Measurements from ENCODE around the gene HNRNPA3.

Gene HNRNPA3

GRCh38 chr2:177251165-177251542 is 38.6 kb downstream of the HNRNPA3 start:
- no peaks in the 10 kb centered on the region for H3K9me2 ChIP-seq (replicated peaks; ENCODE audit: insufficient read depth, low read length)
- TF ChIP-seq EZH2phosphoT487 (conservative IDR thresholded peaks at IDR 0.05; ENCODE audit: low read length), result no peak
- TF ChIP-seq, protein P1, sequence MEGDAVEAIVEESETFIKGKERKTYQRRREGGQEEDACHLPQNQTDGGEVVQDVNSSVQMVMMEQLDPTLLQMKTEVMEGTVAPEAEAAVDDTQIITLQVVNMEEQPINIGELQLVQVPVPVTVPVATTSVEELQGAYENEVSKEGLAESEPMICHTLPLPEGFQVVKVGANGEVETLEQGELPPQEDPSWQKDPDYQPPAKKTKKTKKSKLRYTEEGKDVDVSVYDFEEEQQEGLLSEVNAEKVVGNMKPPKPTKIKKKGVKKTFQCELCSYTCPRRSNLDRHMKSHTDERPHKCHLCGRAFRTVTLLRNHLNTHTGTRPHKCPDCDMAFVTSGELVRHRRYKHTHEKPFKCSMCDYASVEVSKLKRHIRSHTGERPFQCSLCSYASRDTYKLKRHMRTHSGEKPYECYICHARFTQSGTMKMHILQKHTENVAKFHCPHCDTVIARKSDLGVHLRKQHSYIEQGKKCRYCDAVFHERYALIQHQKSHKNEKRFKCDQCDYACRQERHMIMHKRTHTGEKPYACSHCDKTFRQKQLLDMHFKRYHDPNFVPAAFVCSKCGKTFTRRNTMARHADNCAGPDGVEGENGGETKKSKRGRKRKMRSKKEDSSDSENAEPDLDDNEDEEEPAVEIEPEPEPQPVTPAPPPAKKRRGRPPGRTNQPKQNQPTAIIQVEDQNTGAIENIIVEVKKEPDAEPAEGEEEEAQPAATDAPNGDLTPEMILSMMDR (IDR thresholded peaks at IDR 0.05; ENCODE audit: insufficient read depth, low read length, poor library complexity, severe bottlenecking), result no peak
- H4K20me1 ChIP-seq (ENCODE audit: low read depth, low read length), result peaks cover 40% of the 10 kb centered on the region; the same call in 1 of the 2 replicates
- no peaks in the 10 kb centered on the region for H3K9me3 ChIP-seq (ENCODE audit: insufficient read depth, low read length)
- H3K36me3 ChIP-seq (ENCODE audit: low read length), result no peaks in the 10 kb centered on the region
- no peak overlapping the region for H3K4me2 ChIP-seq (ENCODE audit: low read depth, low read length, poor library complexity, severe bottlenecking)
- H3F3A ChIP-seq (ENCODE audit: insufficient read depth), result no peaks in the 10 kb centered on the region
- no peaks in the 10 kb centered on the region for H3K27me3 ChIP-seq (ENCODE audit: low read length)
- H2AFZ ChIP-seq (ENCODE audit: low read depth, low read length, severe bottlenecking), result no peak overlapping the region
- no peak overlapping the region for H3K4me3 ChIP-seq (ENCODE audit: insufficient read depth, low read length, poor library complexity, severe bottlenecking)
- H3K79me2 ChIP-seq (ENCODE audit: insufficient read depth, low read length), result peaks cover 100% of the 10 kb centered on the region
- H3K9ac ChIP-seq (ENCODE audit: low read length), result no peak overlapping the region
- no peak overlapping the region for H3K27ac ChIP-seq (ENCODE audit: low read depth, low read length)

- Histone ChIP-seq H3K9me3 (ENCODE audit: insufficient read depth, low read length) (no peaks in the 10 kb centered on the region), H3K27me3 (ENCODE audit: low read length) (no peaks in the 10 kb centered on the region), H3K9ac (ENCODE audit: low read length) (no peak overlapping the region), H3K4me3 (ENCODE audit: insufficient read depth, low read length, poor library complexity, severe bottlenecking) (no peak overlapping the region), H3K27ac (ENCODE audit: low read depth, low read length) (no peak overlapping the region), H3K36me3 (ENCODE audit: low read length) (no peaks in the 10 kb centered on the region), H2AFZ (ENCODE audit: low read depth, low read length, severe bottlenecking) (no peak overlapping the region), H3K9me2 (replicated peaks; ENCODE audit: insufficient read depth, low read length) (no peaks in the 10 kb centered on the region), H4K20me1 (ENCODE audit: low read depth, low read length) (peaks cover 41% of the 10 kb centered on the region; the same call in 1 of the 2 replicates), H3F3A (ENCODE audit: insufficient read depth) (no peaks in the 10 kb centered on the region), H3K4me2 (ENCODE audit: low read depth, low read length, poor library complexity, severe bottlenecking) (no peak overlapping the region), H3K79me2 (ENCODE audit: insufficient read depth, low read length) (peaks cover 100% of the 10 kb centered on the region)
- no peak for TF ChIP-seq EZH2phosphoT487 (conservative IDR thresholded peaks at IDR 0.05; ENCODE audit: low read length)
- TF ChIP-seq, protein P1 (IDR thresholded peaks at IDR 0.05; ENCODE audit: insufficient read depth, low read length, poor library complexity, severe bottlenecking), result no peak
These were observed 40.4 kb downstream of the HNRNPA3 start for GRCh38 chr2:177252808-177253531.

DNA sequence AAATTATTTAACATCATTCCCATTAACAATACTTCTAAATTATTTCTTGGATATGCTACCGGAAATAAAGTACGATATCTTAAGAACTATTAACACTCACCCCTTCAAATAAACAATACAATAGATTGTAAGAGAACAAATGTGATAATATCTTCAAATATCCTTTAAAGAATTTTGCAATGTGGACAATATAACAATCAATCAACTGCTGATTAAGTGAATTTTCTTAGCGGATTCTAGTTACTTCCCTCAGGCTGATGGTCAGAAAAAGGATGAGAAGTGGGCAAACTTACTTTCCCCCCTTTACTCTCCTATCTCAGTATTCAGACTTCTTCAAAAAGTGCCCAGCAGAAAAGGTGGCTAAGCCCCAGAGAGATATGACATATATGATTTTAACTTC is 41.1 kb downstream of the HNRNPA3 start:
- Histone ChIP-seq H3K9me3 (ENCODE audit: insufficient read depth, low read length) (no peaks in the 10 kb centered on the region), H2AFZ (ENCODE audit: low read depth, low read length, severe bottlenecking) (no peak overlapping the region), H3K9ac (ENCODE audit: low read length) (no peak overlapping the region), H3F3A (ENCODE audit: insufficient read depth) (no peaks in the 10 kb centered on the region), H3K27ac (ENCODE audit: low read depth, low read length) (no peak overlapping the region), H3K27me3 (ENCODE audit: low read length) (no peaks in the 10 kb centered on the region), H3K36me3 (ENCODE audit: low read length) (no peaks in the 10 kb centered on the region), H3K9me2 (replicated peaks; ENCODE audit: insufficient read depth, low read length) (no peaks in the 10 kb centered on the region), H3K4me2 (ENCODE audit: low read depth, low read length, poor library complexity, severe bottlenecking) (no peak overlapping the region), H3K79me2 (ENCODE audit: insufficient read depth, low read length) (peaks cover 100% of the 10 kb centered on the region), H4K20me1 (ENCODE audit: low read depth, low read length) (peaks cover 47% of the 10 kb centered on the region; the same call in 1 of the 2 replicates), H3K4me3 (ENCODE audit: insufficient read depth, low read length, poor library complexity, severe bottlenecking) (no peak overlapping the region)
- TF ChIP-seq, protein P1 (IDR thresholded peaks at IDR 0.05; ENCODE audit: insufficient read depth, low read length, poor library complexity, severe bottlenecking), result no peak
- TF ChIP-seq EZH2phosphoT487 (conservative IDR thresholded peaks at IDR 0.05; ENCODE audit: low read length), result no peak
